Renal cortex interstitium (tissue), 11 donors: Measurements from ENCODE around the gene CIAO3. TPM values are rescaled to one million over a fixed set of nuclear protein-coding genes. Genes with fewer than 3 reads are reported as not detected.
"Not testable (repeated sequence)": the region's sequence is repeated elsewhere in the genome, so short reads cannot be mapped to it uniquely, and the experiment has no call there.

Experiments used
- DNase-seq, 11 donors: peaks; one replicate each; pipeline ENCODE4 v3.0.0-alpha.2; 2013; ENCODE audit warnings: low read depth in 9 of 11, low spot score in 4 of 11; ENCODE audit errors: extremely low read depth in 1 of 11
- polyA plus RNA-seq, 3 donors: library from polyadenylated mRNA; unstranded; fragments of 120-200 nt; gene quantifications; one replicate each; pipeline ENCODE4 v1.2.1, GENCODE V29; 2013; ENCODE audit not compliant: insufficient read length in 3 of 3

Gene CIAO3
- polyA plus RNA-seq, 3 donors: 22.7 to 42.3 (median 26.5) TPM

DNA sequence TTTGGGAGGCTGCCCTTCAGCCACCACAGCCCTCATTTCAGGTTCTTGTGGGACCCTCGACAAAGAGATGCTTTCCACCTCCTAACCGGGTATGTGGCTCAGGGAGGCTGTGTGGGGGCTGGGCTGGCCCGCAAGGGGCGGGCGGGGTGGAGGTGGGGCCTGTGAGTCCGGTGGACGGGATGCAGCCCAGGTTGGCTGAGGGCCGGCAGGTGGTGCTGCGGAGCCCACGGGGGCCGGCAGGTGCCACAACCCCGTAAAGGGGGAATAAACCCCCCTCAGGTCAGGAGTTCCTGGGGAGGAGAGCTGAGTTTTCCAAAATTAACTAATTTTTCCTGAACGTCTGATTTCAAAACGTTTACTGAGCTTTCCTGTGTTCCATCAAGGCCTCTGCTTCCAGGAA, 4.9 kb upstream of the CIAO3 start:
- no peak for DNase-seq

DNA sequence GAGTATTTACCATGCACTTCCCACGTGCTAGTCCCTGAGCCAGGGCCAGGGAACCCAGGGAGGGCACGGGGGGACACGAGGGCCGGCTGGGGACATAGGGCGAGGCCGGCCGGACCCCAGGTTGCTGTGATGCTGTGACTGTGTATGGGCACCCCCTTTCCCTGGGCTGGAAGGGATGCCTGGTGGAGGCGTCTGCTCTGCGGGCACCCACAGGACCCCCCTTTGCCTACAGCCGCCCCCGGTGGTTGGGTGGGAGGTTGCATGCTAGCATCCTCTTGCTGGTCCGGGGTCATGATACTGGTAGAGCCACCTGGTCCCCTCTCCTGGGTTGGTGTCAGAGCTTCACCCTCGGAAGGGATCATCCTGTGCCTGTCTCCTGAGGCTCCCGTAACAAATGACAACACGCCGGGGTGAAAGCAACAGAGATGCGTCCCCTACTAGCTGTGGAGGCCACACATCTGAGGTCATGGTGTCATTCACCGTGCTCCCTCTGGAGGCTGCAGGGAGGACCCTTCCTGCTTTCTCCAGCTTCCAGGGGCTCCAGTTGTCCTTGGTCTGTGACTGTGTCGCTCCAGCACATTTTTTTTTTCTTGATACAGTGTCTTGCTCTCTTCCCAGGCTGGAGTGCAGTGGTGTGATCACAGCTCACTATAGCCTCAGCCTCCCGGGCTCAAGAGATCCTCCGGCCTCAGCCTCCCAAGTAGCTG, 3.1 kb upstream of the CIAO3 start:
- DNase-seq: no peak

DNA sequence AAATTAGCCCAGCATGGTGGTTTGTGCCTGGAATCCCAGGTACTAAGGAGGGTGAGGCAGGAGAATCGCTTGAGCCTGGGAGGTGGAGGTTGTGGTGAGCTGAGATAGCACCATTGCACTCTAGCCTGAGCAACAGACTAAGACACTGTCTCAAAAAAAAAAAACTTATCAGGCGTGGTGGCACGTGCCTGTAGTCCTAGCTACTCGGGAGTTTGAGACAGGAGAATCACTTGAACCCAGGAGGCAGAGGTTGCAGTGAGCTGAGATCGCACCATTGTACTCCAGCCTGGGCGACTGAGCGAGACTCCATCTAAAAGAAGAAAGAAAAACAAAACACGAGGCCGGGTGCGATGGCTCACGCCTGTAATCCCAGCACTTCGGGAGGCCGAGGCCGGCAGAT, 2.1 kb upstream of the CIAO3 start:
- DNase-seq: not testable (repeated sequence)

DNA sequence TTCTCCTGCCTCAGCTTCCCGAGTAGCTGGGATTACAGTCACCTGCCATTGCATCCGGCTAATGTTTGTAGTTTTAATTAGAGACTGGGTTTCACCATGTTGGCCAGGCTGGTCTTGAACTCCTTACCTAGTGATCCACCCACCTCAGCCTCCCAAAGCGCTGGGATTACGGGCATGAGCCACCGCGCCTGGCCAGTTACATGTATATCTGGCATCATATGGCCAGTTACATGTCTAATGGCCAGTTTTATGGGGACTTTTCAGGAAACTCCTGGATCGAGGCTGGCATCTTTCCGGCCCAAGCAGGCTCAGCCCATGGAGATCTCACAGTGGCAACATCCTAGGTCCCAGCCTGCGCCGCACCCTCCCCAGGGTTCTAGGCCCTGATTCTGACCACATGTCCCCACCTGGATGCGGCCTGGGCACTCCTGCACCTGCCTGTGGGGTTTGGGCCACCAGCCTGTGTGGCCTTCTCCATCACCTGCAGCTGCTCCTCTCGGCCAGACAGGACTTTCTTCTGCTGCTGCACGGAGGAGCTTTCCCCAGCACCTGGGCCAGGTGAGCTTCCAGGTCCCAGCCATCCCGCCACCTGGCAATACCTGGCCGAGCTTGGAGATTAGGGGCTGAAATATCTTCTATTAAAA, 1.3 kb upstream of the CIAO3 start:
- no peak for DNase-seq

DNA sequence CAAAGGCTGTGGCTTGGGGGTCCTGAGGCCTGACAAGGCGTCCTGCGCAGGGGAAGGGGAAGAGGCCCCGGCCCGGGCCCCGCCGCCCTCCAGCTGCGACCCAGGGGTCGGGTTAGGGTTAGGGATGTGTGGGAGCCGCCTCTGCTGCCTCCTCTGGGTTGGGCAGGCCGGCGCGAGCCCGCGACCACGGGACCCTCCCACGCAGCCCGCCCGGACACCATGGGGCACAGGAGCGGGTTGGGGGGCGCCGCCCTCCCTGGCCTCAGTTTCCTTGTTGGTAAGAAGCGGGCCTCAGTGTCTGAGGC, 386 bp downstream of the CIAO3 start:
- no peak for DNase-seq

DNA sequence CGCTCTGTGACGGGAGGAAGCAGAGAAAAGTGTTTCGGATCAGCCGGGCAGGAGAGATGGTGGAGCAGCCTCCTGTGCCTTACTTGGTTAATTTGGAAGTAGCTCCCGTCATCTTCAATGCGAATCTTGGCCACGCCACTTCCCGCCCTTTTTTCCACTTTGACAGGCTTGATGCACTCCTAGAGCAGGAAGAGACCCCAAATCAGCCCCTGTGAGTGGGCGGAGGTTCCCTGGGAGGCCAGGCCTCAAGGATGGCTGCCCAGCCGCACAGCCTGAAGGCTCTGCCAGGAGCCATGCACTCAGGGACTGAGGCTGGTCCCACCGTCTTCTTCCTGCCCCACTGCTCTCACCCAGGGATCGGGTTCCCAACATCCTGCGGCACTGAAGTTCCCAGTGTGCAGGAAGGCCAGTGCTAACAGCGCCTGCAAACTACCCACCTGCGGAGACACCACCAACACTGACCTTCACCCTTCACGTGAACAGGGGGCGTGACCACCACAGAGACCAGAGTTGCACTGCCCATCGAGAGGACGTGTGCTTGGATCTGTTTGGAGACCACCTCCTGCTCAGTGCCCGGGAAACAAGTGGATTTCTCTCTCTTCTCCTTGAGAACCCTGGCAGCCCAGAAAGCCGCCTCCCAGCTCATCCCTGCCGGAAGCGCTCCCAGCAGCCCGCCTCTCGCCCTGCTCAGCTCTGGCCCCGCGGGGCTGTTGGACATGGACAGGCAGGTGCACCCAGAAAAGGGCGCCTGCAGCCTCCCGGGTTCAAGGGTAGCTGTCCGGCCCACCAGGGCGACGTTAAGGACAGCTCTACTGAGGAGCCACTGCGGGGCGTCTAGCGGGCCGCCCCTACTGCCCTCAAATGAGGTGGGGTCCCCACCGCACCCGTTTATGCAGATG, 988 bp downstream of the CIAO3 start:
- DNase-seq: no peak

DNA sequence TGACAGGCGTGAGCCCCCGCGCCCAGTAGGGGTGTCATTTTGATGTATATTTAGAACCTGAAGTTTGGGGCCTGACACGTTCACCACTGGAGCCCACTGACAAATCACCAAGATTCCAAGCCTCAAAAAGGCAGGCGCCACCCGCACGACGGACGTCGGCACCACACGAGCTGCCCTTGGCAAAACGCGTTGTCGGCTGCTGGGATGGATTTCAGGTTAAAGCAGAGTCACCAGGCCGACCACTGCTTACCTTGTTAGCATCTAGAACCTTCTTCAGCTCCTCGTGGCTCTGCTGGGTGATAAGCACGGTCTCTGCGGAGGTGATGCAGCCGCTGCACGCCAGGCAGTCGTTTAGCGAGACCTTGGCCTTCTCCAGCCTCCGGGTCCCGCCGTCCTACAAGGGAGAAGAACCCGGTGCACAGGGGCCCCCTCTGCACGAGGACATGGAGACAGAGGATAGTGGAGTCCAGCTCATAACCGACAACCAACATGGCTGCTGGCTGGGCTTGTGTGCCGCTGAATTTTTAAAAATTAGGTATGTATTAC, 3.8 kb downstream of the CIAO3 start:
- DNase-seq: no peak

DNA sequence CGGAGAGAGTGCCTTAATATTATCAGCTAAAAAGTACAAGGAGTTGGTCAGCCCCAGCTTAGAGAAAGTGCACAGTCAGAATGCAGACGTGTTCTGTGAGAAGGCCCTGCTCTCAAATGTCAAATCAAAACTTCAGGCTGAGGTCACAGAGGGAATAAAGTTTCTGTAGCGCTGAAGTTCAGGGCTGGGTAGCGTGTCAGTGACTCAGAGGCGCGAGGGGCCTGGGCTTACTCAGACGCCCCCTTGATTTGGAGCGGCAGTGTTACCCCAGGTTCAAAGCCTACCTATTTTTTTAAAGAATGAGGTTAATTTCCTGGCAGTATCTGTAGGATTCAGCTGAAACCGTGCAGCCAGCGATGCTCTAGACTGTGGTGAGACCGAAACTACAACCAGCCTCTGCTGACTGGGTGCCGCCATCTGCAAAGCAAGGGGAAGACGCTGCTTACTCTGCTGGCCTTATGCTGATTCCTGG, 4.8 kb downstream of the CIAO3 start:
- DNase-seq: no peak

DNA sequence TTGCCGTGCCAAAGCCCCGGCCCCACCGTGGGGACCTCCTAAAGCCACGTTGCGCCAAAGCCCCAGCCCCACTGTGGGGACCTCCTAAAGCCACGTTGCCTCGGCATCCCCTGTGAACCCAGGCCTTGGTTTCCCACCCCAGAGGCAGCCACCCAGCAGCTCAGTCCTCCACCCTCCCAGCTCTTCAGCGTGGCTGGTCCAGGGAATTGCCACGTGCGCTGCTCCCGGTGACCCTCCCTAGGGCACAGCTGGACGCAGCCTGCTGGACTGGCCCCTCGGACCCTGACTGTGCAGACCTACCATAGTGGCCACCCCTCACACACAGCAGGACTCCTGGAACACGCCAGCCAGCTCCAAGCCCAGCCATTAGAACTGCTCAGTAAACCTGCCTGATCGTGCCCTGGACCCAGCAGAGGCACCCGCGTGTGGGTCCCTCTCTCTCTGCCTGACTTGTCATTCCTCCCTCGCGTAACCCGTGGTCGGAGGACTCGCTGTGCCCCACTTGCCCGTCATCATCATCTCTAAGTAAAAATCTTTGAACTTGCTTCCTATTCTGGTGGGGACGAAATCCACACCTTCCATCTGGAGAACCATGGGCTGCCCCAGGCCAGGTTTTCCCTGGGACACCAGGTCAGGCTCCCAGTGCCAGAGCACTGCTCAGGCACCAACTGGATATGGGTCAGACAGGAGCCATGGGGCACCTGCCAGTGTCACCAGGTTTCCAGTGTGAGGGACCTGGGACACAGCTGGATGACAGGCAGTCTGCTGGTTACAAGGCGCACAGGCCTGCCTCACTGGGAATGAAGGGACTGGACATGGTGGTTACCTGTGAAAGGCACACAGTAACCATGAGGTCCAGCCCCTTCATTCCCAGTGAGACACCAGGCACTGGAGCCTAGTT, 5.6 kb downstream of the CIAO3 start:
- DNase-seq: no peak

DNA sequence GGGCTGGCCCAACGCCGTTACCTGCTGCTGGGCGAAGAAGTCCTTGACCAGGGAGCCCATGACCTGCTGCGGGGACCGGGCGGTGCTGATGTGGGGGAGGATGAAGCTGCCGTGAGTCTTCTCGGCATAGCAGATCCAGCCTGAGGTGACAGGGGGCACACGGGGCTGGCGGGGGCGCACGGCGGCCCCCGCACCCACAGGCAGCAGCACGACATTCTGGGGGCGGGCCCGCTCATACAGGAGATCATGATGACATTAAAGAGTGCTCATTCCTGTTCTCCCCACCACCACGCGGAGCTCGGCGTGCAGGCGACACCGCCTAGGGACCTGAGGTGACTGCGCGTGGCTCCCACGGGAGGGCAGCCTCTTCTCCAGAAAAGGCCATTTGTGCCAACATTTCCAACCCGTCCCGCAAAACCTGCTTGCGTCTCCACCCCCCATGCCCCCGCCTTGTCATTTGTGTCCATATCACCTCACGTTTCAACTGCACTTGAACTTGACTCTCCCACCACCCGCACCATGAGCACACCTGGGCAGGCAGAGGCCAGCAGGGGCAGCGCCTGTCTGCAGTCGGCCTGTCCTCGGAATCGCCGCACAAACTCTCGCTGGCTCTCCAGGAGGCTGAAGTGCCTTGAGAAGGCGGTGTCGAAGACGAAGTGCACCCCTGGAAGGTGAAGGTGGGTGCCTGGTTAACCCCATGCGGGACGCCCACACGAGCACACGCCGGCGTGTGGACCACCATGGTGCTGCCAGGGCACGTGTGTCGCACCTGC, 6.4 kb downstream of the CIAO3 start:
- no peak for DNase-seq

DNA sequence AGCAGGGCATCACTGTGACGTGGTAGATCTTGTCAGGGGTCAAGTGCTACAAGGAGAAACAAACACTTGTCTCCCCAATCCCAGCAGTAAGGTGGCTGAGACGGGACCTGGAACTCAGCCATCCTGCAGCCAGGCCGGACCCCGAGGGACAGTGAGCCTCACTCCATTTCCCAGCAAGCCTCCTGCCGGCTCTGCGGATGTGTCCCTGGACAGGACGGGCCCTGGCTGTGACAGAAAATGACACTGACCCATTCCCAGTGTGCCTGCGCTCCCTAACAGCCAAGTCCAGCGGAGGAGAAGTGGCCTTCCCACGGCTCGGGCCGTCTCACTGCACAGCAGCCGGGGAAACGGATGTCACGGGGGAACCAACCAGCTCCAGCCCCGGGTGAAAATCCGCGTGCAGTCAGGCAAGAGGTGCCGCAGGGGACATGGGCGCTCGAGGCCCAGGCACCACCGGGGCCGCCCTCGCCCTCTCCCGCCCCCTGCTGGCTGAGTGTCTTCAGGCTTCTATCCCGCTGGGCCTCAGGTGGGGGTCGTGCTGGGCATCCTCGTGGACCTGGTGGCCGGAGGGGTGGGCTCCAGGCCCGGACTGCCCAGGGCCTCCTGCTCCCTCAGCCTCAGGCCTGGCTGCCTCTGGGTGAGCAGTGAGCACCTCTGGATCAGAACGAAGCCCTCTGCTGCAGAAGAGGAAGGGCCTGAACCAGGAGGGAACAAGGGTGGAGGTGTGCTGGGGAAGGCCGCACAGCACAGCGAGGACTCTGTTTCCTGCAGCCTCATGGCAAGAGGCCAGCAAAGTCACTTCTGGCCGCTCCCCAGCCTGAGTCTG, 7.2 kb downstream of the CIAO3 start:
- DNase-seq: no peak

DNA sequence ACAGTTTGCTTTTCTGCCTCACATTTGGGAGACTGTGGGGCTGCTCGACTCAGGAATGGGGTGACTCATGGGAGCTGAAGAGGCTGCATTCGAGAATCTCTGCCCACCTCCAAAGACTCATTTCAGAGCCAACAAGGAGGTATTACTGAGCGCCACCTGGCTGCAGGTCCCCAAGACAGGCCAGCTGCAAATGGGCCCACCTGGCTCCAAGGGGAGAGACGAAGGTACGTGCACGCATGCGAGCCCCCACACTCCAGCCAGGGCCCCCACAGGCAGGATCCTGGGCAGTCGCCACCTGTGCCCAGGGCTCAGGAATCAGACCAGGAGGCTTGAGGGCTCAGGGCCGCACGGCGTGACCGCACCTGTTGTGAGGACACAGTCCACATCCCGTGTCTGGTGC, 7.9 kb downstream of the CIAO3 start:
- no peak for DNase-seq

DNA sequence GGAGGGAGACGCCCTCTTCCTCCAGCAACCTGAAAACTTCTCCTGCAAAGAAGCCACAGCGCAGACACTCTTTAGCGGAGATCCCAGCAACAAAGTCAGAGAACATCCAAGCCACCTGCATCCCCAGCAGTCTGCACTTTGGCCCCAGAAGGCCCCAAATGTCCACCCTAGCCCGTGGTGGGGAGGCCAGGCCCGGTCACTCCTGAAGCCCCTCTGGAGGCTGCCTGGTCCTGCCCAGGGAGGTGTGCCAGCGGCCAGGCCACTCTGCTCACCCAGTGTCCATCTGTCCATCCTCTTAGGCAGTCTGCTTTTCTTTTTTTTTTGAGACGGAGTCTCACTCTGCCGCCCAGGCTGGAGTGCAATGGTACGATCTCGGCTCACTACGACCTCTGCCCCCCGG, 8.5 kb downstream of the CIAO3 start:
- no peak for DNase-seq

DNA sequence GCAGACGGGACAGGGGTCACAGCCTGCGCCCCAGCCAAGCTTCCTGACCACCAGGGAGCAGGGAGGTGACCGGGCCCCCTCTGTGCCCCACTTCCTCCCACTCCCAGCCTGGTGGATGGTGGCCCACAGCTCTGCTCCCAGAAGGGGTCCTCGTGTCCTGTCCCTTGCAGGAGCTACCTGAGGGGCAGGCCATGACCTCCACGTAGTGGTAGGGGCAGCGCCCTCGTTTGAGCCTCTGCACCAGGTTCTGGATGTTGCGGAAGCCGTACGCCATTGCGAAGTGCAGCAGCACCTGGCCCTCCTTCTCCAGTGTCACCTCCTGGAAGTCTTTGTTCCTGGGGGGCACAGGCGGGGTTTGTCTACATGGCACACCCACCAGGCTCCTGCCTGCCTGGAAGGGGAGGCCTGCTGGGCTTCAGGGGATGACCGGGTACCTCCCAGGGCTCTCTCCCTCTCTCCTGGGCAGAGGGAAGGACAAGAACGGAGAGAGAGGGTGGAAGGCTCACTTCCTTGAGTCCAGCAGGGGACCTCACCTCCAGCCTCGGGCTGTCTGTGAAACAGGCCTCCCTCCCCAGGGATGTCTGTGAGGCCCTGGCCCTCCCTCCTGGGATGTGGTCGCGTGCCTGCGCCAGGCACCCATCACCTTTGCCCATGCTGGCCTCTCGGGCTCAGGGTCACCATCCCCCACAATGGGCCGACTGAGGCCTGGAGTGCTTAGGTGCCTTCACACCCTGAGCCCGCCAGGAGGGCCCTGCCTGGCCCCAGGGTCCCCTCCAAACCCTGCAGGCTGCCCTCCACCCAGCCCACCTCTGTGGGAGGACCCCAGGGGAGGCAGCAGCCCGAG, 9.9 kb downstream of the CIAO3 start:
- DNase-seq: no peak

DNA sequence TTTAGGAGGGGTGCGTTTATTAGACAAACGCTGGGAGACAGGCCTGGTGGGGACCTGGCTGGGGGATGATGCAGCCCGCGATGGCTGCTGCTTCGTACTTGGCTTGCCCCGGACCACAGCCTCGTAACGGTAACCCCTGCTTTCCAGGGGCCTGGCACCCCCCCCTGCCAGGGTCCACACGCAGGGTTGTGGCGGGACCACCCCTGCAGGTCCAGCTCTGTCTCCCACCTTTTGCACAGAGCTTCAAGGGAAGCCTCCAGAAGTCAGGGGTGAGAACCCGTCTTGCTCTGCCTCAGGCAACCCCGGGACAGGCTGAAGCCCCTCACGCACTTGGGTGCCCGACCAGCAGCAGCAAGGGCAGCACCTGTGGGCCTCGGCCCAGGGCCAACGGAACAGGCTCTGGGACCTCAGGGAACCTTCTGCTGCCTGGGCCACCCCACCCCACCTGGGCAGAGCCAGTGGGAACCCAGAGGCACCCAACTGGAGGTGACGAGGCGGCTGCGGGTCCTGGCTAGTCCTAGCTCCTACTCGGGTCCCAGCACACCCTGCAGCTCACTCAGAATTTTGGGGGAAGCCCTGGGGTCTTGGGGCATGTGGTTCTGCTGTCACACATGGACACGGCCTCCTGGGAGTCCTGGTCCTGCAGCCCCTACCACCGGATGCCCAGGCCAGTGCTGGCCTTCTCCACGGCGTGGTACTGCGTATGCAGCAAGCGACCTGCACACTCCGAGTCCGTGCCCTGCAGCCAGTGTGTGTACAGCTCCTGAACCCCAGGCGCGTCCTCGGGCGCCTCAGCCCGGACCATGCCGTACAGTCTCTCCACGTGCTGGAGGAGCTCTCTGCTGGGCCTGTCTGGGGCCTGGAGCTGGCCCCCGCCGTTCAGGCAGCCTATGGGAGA, 10.8 kb downstream of the CIAO3 start:
- no peak for DNase-seq
